H9 (cell line): ENCODE results near the gene MBLAC1. TPM values are rescaled to one million over a fixed set of nuclear protein-coding genes. Genes with fewer than 3 reads are reported as not detected.

Experiments
- DNase-seq: peaks from one replicate; pipeline ENCODE4 v3.0.0-alpha.2; 2017
- H2AFZ ChIP-seq: one replicate; pipeline ENCODE4 v1.6.1; 2013; ENCODE audit warnings: mild to moderate bottlenecking, low read length, control low read depth, moderate library complexity
- H2AK5ac ChIP-seq: 2 replicates; pipeline ENCODE4 v1.6.1; 2013; ENCODE audit warnings: low read length, control low read depth, mixed read lengths; ENCODE audit not compliant: insufficient read length
- H2BK120ac ChIP-seq: one replicate; pipeline ENCODE4 v1.6.1; 2013; ENCODE audit warnings: low read depth, mild to moderate bottlenecking, low read length, control low read depth, inconsistent platforms; ENCODE audit not compliant: poor library complexity, severe bottlenecking
- H2BK12ac ChIP-seq: 2 replicates; pipeline ENCODE4 v1.6.1; 2013; ENCODE audit warnings: low read length, control low read depth, mixed read lengths, low read depth; ENCODE audit not compliant: insufficient read length
- H2BK15ac ChIP-seq: 2 replicates; pipeline ENCODE4 v1.6.1; 2013; ENCODE audit warnings: low read depth, low read length, control low read depth
- H2BK20ac ChIP-seq: one replicate; pipeline ENCODE4 v1.6.1; 2013; ENCODE audit warnings: low read depth, mild to moderate bottlenecking, low read length, control low read depth, inconsistent platforms; ENCODE audit not compliant: poor library complexity, severe bottlenecking
- H2BK5ac ChIP-seq: 2 replicates; pipeline ENCODE4 v1.6.1; 2013; ENCODE audit warnings: low read length, control low read depth, mixed read lengths; ENCODE audit not compliant: insufficient read length
- H3K14ac ChIP-seq: 2 replicates; pipeline ENCODE4 v1.6.1; 2013; ENCODE audit warnings: low read length, control low read depth; ENCODE audit not compliant: insufficient read depth
- H3K18ac ChIP-seq: 2 replicates; pipeline ENCODE4 v1.6.1; 2013; ENCODE audit warnings: low read depth, mild to moderate bottlenecking, mixed read lengths, low read length, control low read depth; ENCODE audit not compliant: insufficient read length
- H3K23ac ChIP-seq: 2 replicates; pipeline ENCODE4 v1.6.1; 2013; ENCODE audit warnings: low read length, control low read depth, mixed read lengths, low read depth; ENCODE audit not compliant: insufficient read length
- H3K23me2 ChIP-seq: 2 replicates; pipeline ENCODE4 v1.6.1; 2013; ENCODE audit warnings: low read depth, mild to moderate bottlenecking, mixed read lengths, low read length, control low read depth; ENCODE audit not compliant: insufficient read length, poor library complexity, severe bottlenecking
- H3K27ac ChIP-seq: 2 replicates; pipeline ENCODE4 v1.5.1; 2013; ENCODE audit warnings: low read length, control low read depth, mixed read lengths, low read depth; ENCODE audit not compliant: insufficient read length
- H3K27me3 ChIP-seq: 2 replicates; pipeline ENCODE4 v1.6.1; 2013; ENCODE audit warnings: low read length, control low read depth, inconsistent platforms; ENCODE audit not compliant: insufficient read depth
- H3K4ac ChIP-seq: 2 replicates; pipeline ENCODE4 v1.6.1; 2013; ENCODE audit warnings: low read depth, mild to moderate bottlenecking, control low read depth, inconsistent platforms, low read length, moderate library complexity
- H3K4me1 ChIP-seq: 2 replicates; pipeline ENCODE4 v1.6.1; 2013; ENCODE audit warnings: low read length, control low read depth, inconsistent platforms; ENCODE audit not compliant: insufficient read depth
- H3K4me2 ChIP-seq: 2 replicates; pipeline ENCODE4 v1.6.1; 2013; ENCODE audit warnings: low read length, control low read depth, mixed read lengths; ENCODE audit not compliant: insufficient read length, insufficient read depth
- H3K56ac ChIP-seq: 2 replicates; pipeline ENCODE4 v1.6.1; 2013; ENCODE audit warnings: low read depth, mild to moderate bottlenecking, mixed read lengths, low read length, control low read depth; ENCODE audit not compliant: insufficient read length
- H3K79me1 ChIP-seq: 2 replicates; pipeline ENCODE4 v1.6.1; 2013; ENCODE audit warnings: low read depth, mild to moderate bottlenecking, moderate library complexity, low read length, control low read depth, inconsistent platforms; ENCODE audit not compliant: insufficient read depth, poor library complexity, severe bottlenecking
- H3K79me2 ChIP-seq: 2 replicates; pipeline ENCODE4 v1.6.1; 2013; ENCODE audit warnings: low read length, control low read depth, inconsistent platforms; ENCODE audit not compliant: insufficient read depth
- H3K9ac ChIP-seq: 2 replicates; pipeline ENCODE4 v1.6.1; 2013; ENCODE audit warnings: low read length, control low read depth, mixed read lengths; ENCODE audit not compliant: insufficient read length; ENCODE audit errors: extremely low read depth
- H3K9me3 ChIP-seq: one replicate; pipeline ENCODE4 v1.6.1; 2013; ENCODE audit warnings: low read depth, low read length, inconsistent platforms; ENCODE audit not compliant: control insufficient read depth
- H3T11ph ChIP-seq: one replicate; pipeline ENCODE4 v1.6.1; 2013; ENCODE audit warnings: mild to moderate bottlenecking, low read length, control low read depth, inconsistent platforms
- H4K20me1 ChIP-seq: one replicate; pipeline ENCODE4 v1.6.1; 2013; ENCODE audit not compliant: control insufficient read depth, insufficient read length, insufficient read depth
- H4K5ac ChIP-seq: 2 replicates; pipeline ENCODE4 v1.6.1; 2013; ENCODE audit warnings: low read depth, mild to moderate bottlenecking, mixed read lengths, low read length, control low read depth; ENCODE audit not compliant: insufficient read length
- H4K8ac ChIP-seq: replicated peaks from 2 replicates; pipeline ENCODE4 v1.6.1; 2013; ENCODE audit warnings: low read length, control low read depth, mixed read lengths, low read depth; ENCODE audit not compliant: insufficient read length
- H4K91ac ChIP-seq: 2 replicates; pipeline ENCODE4 v1.6.1; 2013; ENCODE audit warnings: low read depth, mild to moderate bottlenecking, moderate library complexity, mixed read lengths, low read length, control low read depth; ENCODE audit not compliant: insufficient read length
- H3K27ac Mint-ChIP-seq, 3 experiments: 2 replicates in 2 of 3; 3 replicates in 1 of 3; pipeline ENCODE4 v1.8.0; 2020 to 2021; ENCODE audit warnings: mixed read lengths in 3 of 3, mild to moderate bottlenecking in 1 of 3, moderate library complexity in 1 of 3
- H3K27me3 Mint-ChIP-seq: 2 replicates; pipeline ENCODE4 v1.8.0; 2021; ENCODE audit warnings: low read depth, mild to moderate bottlenecking, moderate library complexity, mixed read lengths
- H3K36me3 Mint-ChIP-seq, 3 experiments: 2 replicates in 2 of 3; 3 replicates in 1 of 3; pipeline ENCODE4 v1.8.0; 2020 to 2021; ENCODE audit warnings: low read depth in 3 of 3, mixed read lengths in 3 of 3; ENCODE audit not compliant: insufficient read depth in 1 of 3
- H3K4me1 Mint-ChIP-seq, 2 experiments: 2 replicates each; pipeline ENCODE4 v1.8.0; 2020; ENCODE audit warnings: mixed read lengths in 2 of 2
- H3K4me3 Mint-ChIP-seq, 2 experiments: 2 replicates in 1 of 2; 3 replicates in 1 of 2; pipeline ENCODE4 v1.8.0; 2020 to 2021; ENCODE audit warnings: mild to moderate bottlenecking in 2 of 2, mixed read lengths in 2 of 2, moderate library complexity in 1 of 2
- H3K9me3 Mint-ChIP-seq, 2 experiments: 2 replicates in 1 of 2; 3 replicates in 1 of 2; pipeline ENCODE4 v1.8.0; 2020; ENCODE audit warnings: mild to moderate bottlenecking in 2 of 2, mixed read lengths in 2 of 2, moderate library complexity in 1 of 2
- CTCF ChIP-seq: fragments of 200-600 bp; sonication (generic); conservative IDR thresholded peaks from 3 replicates; pipeline ENCODE4 v1.8.0; 2021; ENCODE audit warnings: antibody characterized with exemption, mild to moderate bottlenecking
- WGBS: extraction: QIAGEN DNeasy Blood & Tissue Kit; methylation state at CpG from one replicate; pipeline ENCODE4 v1.1.7; 2013; ENCODE audit warnings: missing lambda C conversion rate, low lambda C conversion rate, mixed read lengths; ENCODE audit not compliant: insufficient read length; ENCODE audit errors: extremely low coverage; 5-methylcytosine and 5-hydroxymethylcytosine counted together
- total RNA-seq: library from RNA; stranded (reverse); gene quantifications from 2 replicates; pipeline ENCODE4 v1.2.1, GENCODE V29; 2021

MBLAC1 gene
- total RNA-seq, 1 experiment from 2014 or later = 1.9 TPM

- Histone ChIP-seq H2AK5ac (no peak overlapping the region), H3K23ac (no peak overlapping the region), H3K23me2 (peaks cover 15% of the 10 kb centered on the region), H3K9ac (no peak overlapping the region), H2BK120ac (no peak overlapping the region), H2BK15ac (no peak overlapping the region), H3K4ac (no peak overlapping the region), H2BK12ac (no peak overlapping the region), H4K20me1 (no peaks in the 10 kb centered on the region), H3K14ac (no peak overlapping the region), H3K18ac (no peak overlapping the region), H2BK20ac (no peak overlapping the region), H4K91ac (no peak overlapping the region), H3K4me2 (no peak overlapping the region), H3K79me1 (no peaks in the 10 kb centered on the region), H3K56ac (no peak overlapping the region), H2AFZ (no peak overlapping the region), H4K5ac (no peak overlapping the region), H3K27me3 (no peaks in the 10 kb centered on the region), H4K8ac (no peak overlapping the region), H3T11ph (no peak overlapping the region), H3K79me2 (no peaks in the 10 kb centered on the region), H3K27ac (no peak overlapping the region), H3K4me1 (no peaks in the 10 kb centered on the region; the same call in 1 of the 2 replicates), H2BK5ac (no peak overlapping the region), H3K9me3 (no peaks in the 10 kb centered on the region)
- no peak for TF ChIP-seq CTCF
- Mint-ChIP-seq H3K4me3 (peak overlapping the region; percentile 2 to 11; a peak in 2 of 5 replicates), H3K27ac (peak overlapping the region in 2 of 3 experiments; percentile 18 to 71; a peak in 2 of 7 replicates), H3K27me3 (peaks cover 15% of the 10 kb centered on the region), H3K36me3 (peaks cover 2 to 14% (median 9%) of the 10 kb centered on the region in 3 experiments; a peak in 4 of 7 replicates), H3K4me1 (peaks cover 15 to 25% of the 10 kb centered on the region in 2 experiments), H3K9me3 (no peaks in the 10 kb centered on the region)
- DNase-seq = no peak
- WGBS = no CpG with 5 or more reads among the region's 4 CpGs
Observed at GRCh38 chr7:100124301-100125230, 2.2 kb upstream of the MBLAC1 start.
